Trophoblast cell (in vitro differentiated cells and primary cell): ENCODE data around the gene PACSIN2.

Experiments used
- DNase-seq, 2 donors: peaks; one replicate each; pipeline ENCODE4 v3.0.0-alpha.2; 2016
- H2AFZ ChIP-seq: 2 replicates; pipeline ENCODE4 v1.6.1; 2013; ENCODE audit warnings: low read length, moderate library complexity, mild to moderate bottlenecking; ENCODE audit not compliant: insufficient read depth, poor library complexity
- H2AK5ac ChIP-seq: 2 replicates; pipeline ENCODE4 v1.6.1; 2013; ENCODE audit warnings: mild to moderate bottlenecking, low read length
- H2BK120ac ChIP-seq: 2 replicates; pipeline ENCODE4 v1.6.1; 2013; ENCODE audit warnings: low read length, mild to moderate bottlenecking, moderate library complexity; ENCODE audit not compliant: insufficient read depth, poor library complexity
- H2BK12ac ChIP-seq: 2 replicates; pipeline ENCODE4 v1.6.1; 2013; ENCODE audit warnings: mild to moderate bottlenecking, low read length, moderate library complexity
- H2BK5ac ChIP-seq: 2 replicates; pipeline ENCODE4 v1.6.1; 2013; ENCODE audit warnings: low read length, low read depth, moderate library complexity, mild to moderate bottlenecking; ENCODE audit not compliant: poor library complexity
- H3K14ac ChIP-seq: 2 replicates; pipeline ENCODE4 v1.6.1; 2013; ENCODE audit warnings: mild to moderate bottlenecking, low read length
- H3K18ac ChIP-seq: 2 replicates; pipeline ENCODE4 v1.6.1; 2013; ENCODE audit warnings: mild to moderate bottlenecking, low read length
- H3K23ac ChIP-seq: 2 replicates; pipeline ENCODE4 v1.6.1; 2013; ENCODE audit warnings: low read length
- H3K27ac ChIP-seq: 2 replicates; pipeline ENCODE4 v1.5.1; 2013; ENCODE audit warnings: low read depth, mild to moderate bottlenecking, inconsistent platforms, low read length, moderate library complexity
- H3K27me3 ChIP-seq: 2 replicates; pipeline ENCODE4 v1.6.1; 2013; ENCODE audit warnings: inconsistent platforms, mild to moderate bottlenecking, low read length, moderate library complexity; ENCODE audit not compliant: insufficient read depth
- H3K36me3 ChIP-seq, 2 experiments: 1 replicate in 1 of 2; 2 replicates in 1 of 2; pipeline ENCODE4 v1.6.1; 2013; ENCODE audit warnings: low read length in 2 of 2, mild to moderate bottlenecking in 2 of 2, moderate library complexity in 1 of 2; ENCODE audit not compliant: insufficient read depth in 2 of 2, control insufficient read depth in 1 of 2
- H3K4ac ChIP-seq: 2 replicates; pipeline ENCODE4 v1.6.1; 2013; ENCODE audit warnings: low read depth, mild to moderate bottlenecking, low read length, moderate library complexity
- H3K4me1 ChIP-seq, 2 experiments: 1 replicate in 1 of 2; 2 replicates in 1 of 2; pipeline ENCODE4 v1.6.1; 2013; ENCODE audit warnings: low read length in 2 of 2, mild to moderate bottlenecking in 2 of 2, moderate library complexity in 1 of 2; ENCODE audit not compliant: insufficient read depth in 2 of 2, control insufficient read depth in 1 of 2
- H3K4me2 ChIP-seq: 2 replicates; pipeline ENCODE4 v1.6.1; 2013; ENCODE audit warnings: inconsistent platforms, mild to moderate bottlenecking, low read length, moderate library complexity
- H3K4me3 ChIP-seq: 2 replicates; pipeline ENCODE4 v1.5.1; 2013; ENCODE audit warnings: mild to moderate bottlenecking, low read depth, low read length, inconsistent platforms
- H3K79me1 ChIP-seq: one replicate; pipeline ENCODE4 v1.6.1; 2013; ENCODE audit warnings: low read length
- H3K79me2 ChIP-seq: 2 replicates; pipeline ENCODE4 v1.6.1; 2013; ENCODE audit warnings: low read length, mild to moderate bottlenecking; ENCODE audit not compliant: control insufficient read depth, insufficient read depth, poor library complexity
- H3K9ac ChIP-seq: 2 replicates; pipeline ENCODE4 v1.6.1; 2013; ENCODE audit warnings: mild to moderate bottlenecking, low read length
- H3K9me3 ChIP-seq: 2 replicates; pipeline ENCODE4 v1.6.1; 2013; ENCODE audit warnings: low read depth, mild to moderate bottlenecking, control low read depth, inconsistent platforms, low read length; ENCODE audit not compliant: insufficient read depth
- H4K12ac ChIP-seq: 2 replicates; pipeline ENCODE4 v1.6.1; 2013; ENCODE audit warnings: low read depth, mild to moderate bottlenecking, low read length, moderate library complexity
- H4K8ac ChIP-seq: 2 replicates; pipeline ENCODE4 v1.6.1; 2013; ENCODE audit warnings: low read depth, mild to moderate bottlenecking, low read length, moderate library complexity
- H4K91ac ChIP-seq: one replicate; pipeline ENCODE4 v1.6.1; 2013; ENCODE audit warnings: low read depth, mild to moderate bottlenecking, low read length, moderate library complexity
- WGBS: extraction: QIAGEN DNeasy Blood & Tissue Kit; methylation state at CpG from one replicate; pipeline ENCODE4 v1.1.7; 2013; ENCODE audit warnings: missing lambda C conversion rate; ENCODE audit not compliant: insufficient read length, insufficient coverage; ENCODE audit errors: extremely low coverage; 5-methylcytosine and 5-hydroxymethylcytosine counted together

Gene PACSIN2

DNA sequence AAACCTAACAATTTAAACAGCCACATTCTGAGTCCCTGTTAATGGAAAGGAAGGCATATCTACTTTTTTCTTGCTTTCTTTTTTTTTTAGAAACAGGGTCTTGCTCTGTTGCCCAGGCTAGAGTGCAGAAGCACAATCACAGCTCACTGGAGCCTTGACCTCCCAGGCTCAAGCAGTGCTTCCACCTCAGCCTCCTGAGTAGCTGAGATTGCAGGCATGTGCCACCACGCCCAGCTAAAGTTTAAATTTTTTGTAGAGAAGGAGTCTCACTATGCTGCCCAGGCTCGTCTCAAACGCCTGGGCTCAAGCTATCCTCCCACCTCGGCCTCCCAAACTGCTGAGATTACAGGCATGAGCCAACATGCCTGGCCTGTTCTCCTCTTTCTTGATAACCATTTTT lies 183.2 kb downstream of the PACSIN2 start:
- Histone ChIP-seq H4K91ac (no peak overlapping the region), H2BK5ac (no peak overlapping the region), H3K23ac (no peak overlapping the region), H4K8ac (no peak overlapping the region), H4K12ac (no peak overlapping the region), H3K79me1 (no peaks in the 10 kb centered on the region), H3K14ac (no peak overlapping the region), H3K4ac (no peak overlapping the region), H3K79me2 (no peaks in the 10 kb centered on the region), H2BK12ac (no peak overlapping the region), H3K36me3 (peaks cover 36 to 40% of the 10 kb centered on the region in 2 experiments), H3K18ac (no peak overlapping the region), H3K27me3 (no peaks in the 10 kb centered on the region), H3K9me3 (no peaks in the 10 kb centered on the region), H2BK120ac (no peak overlapping the region), H3K27ac (no peak overlapping the region), H3K4me3 (no peak overlapping the region), H3K4me1 (no peaks in the 10 kb centered on the region), H2AK5ac (no peak overlapping the region), H2AFZ (no peak overlapping the region), H3K9ac (no peak overlapping the region), H3K4me2 (no peak overlapping the region)
- no CpG with 5 or more reads among the region's 4 CpGs for WGBS
- DNase-seq, result no peak

- DNase-seq, result no peak
- H3K79me1 ChIP-seq, result no peaks in the 10 kb centered on the region
- H2BK120ac ChIP-seq, result no peak overlapping the region
- H4K12ac ChIP-seq, result no peak overlapping the region
- H2BK5ac ChIP-seq, result no peak overlapping the region
- no CpG with 5 or more reads among the region's 5 CpGs for WGBS
- no peaks in the 10 kb centered on the region for H3K4me1 ChIP-seq
- H3K14ac ChIP-seq, result no peak overlapping the region
- no peak overlapping the region for H2AK5ac ChIP-seq
- no peak overlapping the region for H3K23ac ChIP-seq
- no peak overlapping the region for H3K4me3 ChIP-seq
- H3K4ac ChIP-seq, result no peak overlapping the region
- no peak overlapping the region for H2AFZ ChIP-seq
- H3K27me3 ChIP-seq, result no peaks in the 10 kb centered on the region
- H4K91ac ChIP-seq, result no peak overlapping the region
- H3K79me2 ChIP-seq, result no peaks in the 10 kb centered on the region
- no peak overlapping the region for H3K4me2 ChIP-seq
- H3K27ac ChIP-seq, result no peak overlapping the region
- no peak overlapping the region for H3K9ac ChIP-seq
- H2BK12ac ChIP-seq, result no peak overlapping the region
- no peak overlapping the region for H4K8ac ChIP-seq
- H3K9me3 ChIP-seq, result no peaks in the 10 kb centered on the region
- no peak overlapping the region for H3K18ac ChIP-seq
- peaks cover 29 to 34% of the 10 kb centered on the region in 2 experiments for H3K36me3 ChIP-seq
Observed at GRCh38 chr22:42830161-42830560, 184.8 kb downstream of the PACSIN2 start.

DNA sequence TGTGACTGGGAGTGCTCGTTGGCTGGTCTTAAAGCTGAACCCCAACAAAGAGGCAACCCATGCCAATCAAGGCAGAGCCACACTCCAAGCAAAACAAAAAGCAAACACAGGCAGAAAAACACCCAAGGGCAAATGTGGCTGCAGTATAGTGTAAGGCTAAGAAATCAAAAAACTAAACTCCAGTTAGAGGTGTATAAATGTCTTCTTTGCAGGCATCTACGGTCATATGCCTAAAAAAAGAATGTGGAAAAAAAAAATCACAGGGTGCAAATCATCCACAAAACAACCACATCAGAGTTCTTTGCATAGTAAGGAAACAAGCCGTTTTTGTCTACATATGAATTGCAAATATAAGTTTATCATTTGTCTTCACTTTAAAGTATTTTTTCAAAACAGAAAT lies 185.6 kb downstream of the PACSIN2 start:
- H3K4me1 ChIP-seq, result no peaks in the 10 kb centered on the region
- no peak overlapping the region for H4K12ac ChIP-seq

GRCh38 chr22:42825796-42826195 lies 189.2 kb downstream of the PACSIN2 start:
- Histone ChIP-seq H3K23ac (no peak overlapping the region), H3K79me2 (no peaks in the 10 kb centered on the region), H3K79me1 (no peaks in the 10 kb centered on the region), H2BK120ac (no peak overlapping the region), H3K36me3 (peaks cover 22 to 23% of the 10 kb centered on the region in 2 experiments), H3K9me3 (peaks cover 1% of the 10 kb centered on the region), H3K14ac (no peak overlapping the region), H2BK5ac (no peak overlapping the region), H2AK5ac (no peak overlapping the region), H3K4me1 (no peaks in the 10 kb centered on the region), H3K4ac (no peak overlapping the region), H3K4me3 (no peak overlapping the region), H4K91ac (no peak overlapping the region), H4K8ac (no peak overlapping the region), H4K12ac (no peak overlapping the region), H3K9ac (no peak overlapping the region), H3K4me2 (no peak overlapping the region), H3K27me3 (no peaks in the 10 kb centered on the region), H3K18ac (no peak overlapping the region), H2AFZ (no peak overlapping the region), H3K27ac (no peak overlapping the region), H2BK12ac (no peak overlapping the region)
- peak in 1 of 2 donors; percentile 25 for DNase-seq
- WGBS, result no CpG with 5 or more reads among the region's 3 CpGs

More for the DNA sequence above, 185.6 kb downstream of the PACSIN2 start:
- Histone ChIP-seq H3K9me3 (no peaks in the 10 kb centered on the region), H2AK5ac (no peak overlapping the region), H3K9ac (no peak overlapping the region), H2AFZ (no peak overlapping the region), H3K14ac (no peak overlapping the region), H3K27me3 (no peaks in the 10 kb centered on the region), H3K18ac (no peak overlapping the region), H3K4me3 (no peak overlapping the region), H2BK12ac (no peak overlapping the region), H4K8ac (no peak overlapping the region), H2BK5ac (no peak overlapping the region), H2BK120ac (no peak overlapping the region), H3K27ac (no peak overlapping the region), H3K79me2 (no peaks in the 10 kb centered on the region), H3K4me2 (no peak overlapping the region), H4K91ac (no peak overlapping the region), H3K4ac (no peak overlapping the region), H3K36me3 (peaks cover 34 to 36% of the 10 kb centered on the region in 2 experiments), H3K23ac (no peak overlapping the region), H3K79me1 (no peaks in the 10 kb centered on the region)
- WGBS, result no CpG with 5 or more reads among the region's 3 CpGs
- DNase-seq, result no peak
